ENCODE data around the gene USP33.

DNA sequence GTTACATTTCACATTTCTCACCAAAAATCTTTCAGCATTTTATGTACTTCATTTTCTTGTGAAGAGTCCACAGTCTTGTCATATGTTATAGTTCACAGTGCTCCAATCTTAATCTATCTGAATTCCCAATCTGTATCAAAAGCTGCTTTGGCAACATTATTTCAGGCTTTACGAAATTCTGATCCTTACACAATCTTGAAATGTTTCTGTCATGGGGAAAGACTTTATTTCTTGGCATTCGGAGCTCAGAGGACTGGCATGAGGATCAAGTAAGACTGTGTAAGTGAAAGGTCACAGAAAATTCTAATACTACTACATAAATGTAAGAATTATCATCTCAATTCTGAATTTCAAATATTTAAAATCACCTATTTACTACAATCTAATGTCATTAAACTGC lies 2.0 kb downstream of the USP33 start:
- no peak for TF ChIP-seq SIN3A (IDR thresholded peaks at IDR 0.05; ENCODE audit: low read depth, low read length)
- no peak for TF ChIP-seq CTCF (IDR thresholded peaks at IDR 0.05 in 2 of 3, conservative IDR thresholded peaks at IDR 0.05 in 1 of 3; ENCODE audit: control insufficient read depth in 2 of 3, extremely low read depth in 1 of 3, insufficient read depth in 1 of 3, low read depth in 3 of 3, low read length in 3 of 3)
- TF ChIP-seq ZNF274 (IDR thresholded peaks at IDR 0.05; ENCODE audit: insufficient read depth, insufficient read length) = no peak
- TF ChIP-seq GATAD2B (conservative IDR thresholded peaks at IDR 0.05; ENCODE audit: low read depth) = no peak

Data from GM12878 (cell line).